ENCODE data around the gene IFNLR1.

The IFNLR1 gene

GRCh38 chr1:24151175-24151533, 35.9 kb downstream of the IFNLR1 start:
- H3K36me3 ChIP-seq (ENCODE audit: low read length), result no peaks in the 10 kb centered on the region
- no peaks in the 10 kb centered on the region for H3K9me3 ChIP-seq (ENCODE audit: insufficient read depth, low read length)
- H3K27me3 ChIP-seq (ENCODE audit: low read length), result no peaks in the 10 kb centered on the region
- no peaks in the 10 kb centered on the region for H4K20me1 ChIP-seq (ENCODE audit: low read depth, low read length)
- H3K4me2 ChIP-seq (ENCODE audit: low read depth, low read length, poor library complexity, severe bottlenecking), result peak overlapping the region; percentile 80
- peaks cover 52% of the 10 kb centered on the region for H3F3A ChIP-seq (ENCODE audit: insufficient read depth)
- peak overlapping the region; percentile 58 for H3K4me3 ChIP-seq (ENCODE audit: insufficient read depth, low read length, poor library complexity, severe bottlenecking)
- H3K79me2 ChIP-seq (ENCODE audit: insufficient read depth, low read length), result peaks cover 10% of the 10 kb centered on the region; the same call in 1 of the 2 replicates
- no peak overlapping the region for H2AFZ ChIP-seq (ENCODE audit: low read depth, low read length, severe bottlenecking)
- TF ChIP-seq EZH2phosphoT487 (conservative IDR thresholded peaks at IDR 0.05; ENCODE audit: low read length) (no peak), CTCF (IDR thresholded peaks at IDR 0.05; ENCODE audit: insufficient read depth, low read length, poor library complexity, severe bottlenecking) (no peak)
- H3K9ac ChIP-seq (ENCODE audit: low read length), result peak overlapping the region; percentile 69
- no peaks in the 10 kb centered on the region for H3K9me2 ChIP-seq (replicated peaks; ENCODE audit: insufficient read depth, low read length)
- peak overlapping the region; percentile 95 for H3K27ac ChIP-seq (ENCODE audit: low read depth, low read length)

- H4K20me1 ChIP-seq (ENCODE audit: low read depth, low read length), result no peaks in the 10 kb centered on the region
- H3K9me3 ChIP-seq (ENCODE audit: insufficient read depth, low read length), result no peaks in the 10 kb centered on the region
- H3K9me2 ChIP-seq (replicated peaks; ENCODE audit: insufficient read depth, low read length), result no peaks in the 10 kb centered on the region
- TF ChIP-seq CTCF (IDR thresholded peaks at IDR 0.05; ENCODE audit: insufficient read depth, low read length, poor library complexity, severe bottlenecking) (peak; percentile 82), EZH2phosphoT487 (conservative IDR thresholded peaks at IDR 0.05; ENCODE audit: low read length) (no peak)
- no peaks in the 10 kb centered on the region for H3K36me3 ChIP-seq (ENCODE audit: low read length)
- peaks cover 10% of the 10 kb centered on the region; the same call in 1 of the 2 replicates for H3K79me2 ChIP-seq (ENCODE audit: insufficient read depth, low read length)
- peak overlapping the region; percentile 35 for H3K4me3 ChIP-seq (ENCODE audit: insufficient read depth, low read length, poor library complexity, severe bottlenecking)
- H3K9ac ChIP-seq (ENCODE audit: low read length), result peak overlapping the region; percentile 69
- peak overlapping the region; percentile 80 for H3K4me2 ChIP-seq (ENCODE audit: low read depth, low read length, poor library complexity, severe bottlenecking)
- no peaks in the 10 kb centered on the region for H3K27me3 ChIP-seq (ENCODE audit: low read length)
- H3K27ac ChIP-seq (ENCODE audit: low read depth, low read length), result peak overlapping the region; percentile 95
- H2AFZ ChIP-seq (ENCODE audit: low read depth, low read length, severe bottlenecking), result no peak overlapping the region
- peaks cover 45% of the 10 kb centered on the region for H3F3A ChIP-seq (ENCODE audit: insufficient read depth)
These were observed 36.6 kb downstream of the IFNLR1 start for GRCh38 chr1:24150234-24151174.

GRCh38 chr1:24149866-24150233, 37.2 kb downstream of the IFNLR1 start:
- Histone ChIP-seq H3F3A (ENCODE audit: insufficient read depth) (peaks cover 39% of the 10 kb centered on the region), H3K9me3 (ENCODE audit: insufficient read depth, low read length) (no peaks in the 10 kb centered on the region), H3K4me3 (ENCODE audit: insufficient read depth, low read length, poor library complexity, severe bottlenecking) (no peak overlapping the region), H3K9ac (ENCODE audit: low read length) (peak overlapping the region; percentile 69; the same call in 1 of the 2 replicates), H3K36me3 (ENCODE audit: low read length) (no peaks in the 10 kb centered on the region), H3K27ac (ENCODE audit: low read depth, low read length) (no peak overlapping the region), H3K79me2 (ENCODE audit: insufficient read depth, low read length) (peaks cover 10% of the 10 kb centered on the region; the same call in 1 of the 2 replicates), H3K4me2 (ENCODE audit: low read depth, low read length, poor library complexity, severe bottlenecking) (peak overlapping the region; percentile 80), H4K20me1 (ENCODE audit: low read depth, low read length) (no peaks in the 10 kb centered on the region), H3K27me3 (ENCODE audit: low read length) (no peaks in the 10 kb centered on the region), H2AFZ (ENCODE audit: low read depth, low read length, severe bottlenecking) (no peak overlapping the region), H3K9me2 (replicated peaks; ENCODE audit: insufficient read depth, low read length) (no peaks in the 10 kb centered on the region)
- TF ChIP-seq CTCF (IDR thresholded peaks at IDR 0.05; ENCODE audit: insufficient read depth, low read length, poor library complexity, severe bottlenecking), result no peak
- TF ChIP-seq EZH2phosphoT487 (conservative IDR thresholded peaks at IDR 0.05; ENCODE audit: low read length), result no peak

Data from SU-DHL-6 (cell line).